Transverse colon (tissue), 3 donors: Measurements from ENCODE around the gene LEF1.

ENCODE experiments used
- CTCF ChIP-seq, 5 experiments: fragments of 200-600 bp in 3 of 5; fragments of 450-650 bp in 2 of 5; sonication (generic) in 3 of 5; IDR thresholded peaks; 1 replicate in 2 of 5; 2 replicates in 3 of 5; pipeline ENCODE4 v1.5.1; 2016 to 2017; ENCODE audit warnings: antibody characterized with exemption in 5 of 5, inconsistent platforms in 3 of 5, mild to moderate bottlenecking in 2 of 5, moderate library complexity in 1 of 5
- EP300 ChIP-seq: sonication (generic); formaldehyde crosslinking; IDR thresholded peaks from one replicate; pipeline ENCODE4 v1.6.1; 2017; ENCODE audit warnings: antibody characterized with exemption, low read depth

GRCh38 chr4:108111781-108112180 lies 57.0 kb downstream of the LEF1 start:
- TF ChIP-seq CTCF (IDR thresholded peaks at IDR 0.05) (no peak), EP300 (no peak)
